Nephron (organoid): ENCODE data around the gene GLIPR1L2.
A peak's percentile ranks its signal among the peaks of the same experiment; 100 is the strongest.

ENCODE experiments used
- H3K27ac Mint-ChIP-seq, 3 experiments: 2 replicates each; pipeline ENCODE4 v1.8.0; 2020; ENCODE audit warnings: mixed read lengths in 3 of 3, mild to moderate bottlenecking in 2 of 3, moderate library complexity in 1 of 3
- H3K27me3 Mint-ChIP-seq: 2 replicates; pipeline ENCODE4 v1.8.0; 2021; ENCODE audit warnings: low read depth, mild to moderate bottlenecking, moderate library complexity, mixed read lengths
- H3K36me3 Mint-ChIP-seq: 2 replicates; pipeline ENCODE4 v1.8.0; 2020; ENCODE audit warnings: low read depth, mixed read lengths
- H3K4me1 Mint-ChIP-seq: 2 replicates; pipeline ENCODE4 v1.8.0; 2020; ENCODE audit warnings: mixed read lengths
- H3K4me3 Mint-ChIP-seq, 3 experiments: 2 replicates each; pipeline ENCODE4 v1.8.0; 2020; ENCODE audit warnings: mild to moderate bottlenecking in 3 of 3, mixed read lengths in 3 of 3, moderate library complexity in 2 of 3
- H3K9me3 Mint-ChIP-seq: 2 replicates; pipeline ENCODE4 v1.8.0; 2020; ENCODE audit warnings: mixed read lengths
- CTCF ChIP-seq, 3 experiments: fragments of 200-600 bp; sonication (generic); IDR thresholded peaks; one replicate each; pipeline ENCODE4 v1.5.0; 2021; ENCODE audit warnings: antibody characterized with exemption in 3 of 3; ENCODE audit not compliant: unreplicated experiment in 3 of 3

Gene GLIPR1L2

DNA sequence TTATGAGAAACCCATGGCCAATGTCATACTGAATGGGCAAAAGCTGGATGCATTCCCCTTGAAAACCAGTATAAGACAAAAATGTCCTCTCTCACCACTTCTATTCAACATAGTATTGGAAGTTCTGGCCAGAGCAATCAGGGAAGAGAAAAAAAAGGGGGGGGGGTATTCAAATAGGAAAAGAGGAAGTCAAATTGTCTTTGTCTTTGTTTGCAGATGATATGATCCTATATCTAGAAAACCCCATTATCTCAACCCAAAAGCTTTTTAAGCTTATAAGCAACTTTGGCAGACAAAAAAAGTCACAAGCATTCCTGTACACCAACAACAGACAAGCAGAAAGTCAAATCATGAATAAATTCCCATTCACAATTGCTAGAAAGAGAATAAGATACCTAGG, 36.9 kb upstream of the GLIPR1L2 start:
- no peak overlapping the region for H3K27ac Mint-ChIP-seq
- H3K4me3 Mint-ChIP-seq = no peak overlapping the region
- H3K27me3 Mint-ChIP-seq = no peaks in the 10 kb centered on the region
- no peaks in the 10 kb centered on the region for H3K4me1 Mint-ChIP-seq
- no peak for TF ChIP-seq CTCF (IDR thresholded peaks at IDR 0.05; ENCODE audit: unreplicated experiment in 3 of 3)
- H3K9me3 Mint-ChIP-seq = peaks cover 35% of the 10 kb centered on the region
- H3K36me3 Mint-ChIP-seq = peaks cover 7% of the 10 kb centered on the region

DNA sequence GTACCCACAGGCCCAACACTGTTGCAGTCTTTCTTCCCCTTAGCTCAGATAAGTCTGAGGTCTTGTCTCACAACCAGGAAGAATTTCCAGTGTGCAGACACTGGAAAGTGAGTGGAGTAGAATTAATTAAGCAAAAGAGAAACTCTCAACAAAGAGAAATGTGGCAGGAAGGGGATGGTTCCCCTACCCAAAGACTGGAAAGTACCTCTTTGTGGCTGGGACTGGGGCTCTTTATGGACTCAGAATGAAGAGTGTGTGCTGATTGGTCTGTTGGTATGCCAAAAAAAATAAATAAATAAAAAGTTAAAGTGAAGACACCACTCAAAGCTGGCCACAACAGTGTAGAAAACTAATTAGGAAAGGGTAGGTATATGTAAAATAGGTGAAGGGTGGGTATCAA, 30.0 kb upstream of the GLIPR1L2 start:
- no peak for TF ChIP-seq CTCF (IDR thresholded peaks at IDR 0.05; ENCODE audit: unreplicated experiment in 3 of 3)
- no peak overlapping the region for H3K27ac Mint-ChIP-seq
- no peak overlapping the region for H3K4me3 Mint-ChIP-seq
- H3K27me3 Mint-ChIP-seq = no peaks in the 10 kb centered on the region
- no peaks in the 10 kb centered on the region for H3K4me1 Mint-ChIP-seq
- no peaks in the 10 kb centered on the region for H3K36me3 Mint-ChIP-seq
- H3K9me3 Mint-ChIP-seq = no peaks in the 10 kb centered on the region

- no peaks in the 10 kb centered on the region for H3K27me3 Mint-ChIP-seq
- H3K9me3 Mint-ChIP-seq = no peaks in the 10 kb centered on the region
- no peaks in the 10 kb centered on the region for H3K4me1 Mint-ChIP-seq
- no peak for TF ChIP-seq CTCF (IDR thresholded peaks at IDR 0.05; ENCODE audit: unreplicated experiment in 3 of 3)
- H3K27ac Mint-ChIP-seq = no peak overlapping the region
- no peak overlapping the region for H3K4me3 Mint-ChIP-seq
- H3K36me3 Mint-ChIP-seq = no peaks in the 10 kb centered on the region
Observed at GRCh38 chr12:75361408-75361807, 29.5 kb upstream of the GLIPR1L2 start.

- no peak for TF ChIP-seq CTCF (IDR thresholded peaks at IDR 0.05; ENCODE audit: unreplicated experiment in 3 of 3)
- Mint-ChIP-seq H3K27ac (no peak overlapping the region), H3K4me3 (no peak overlapping the region), H3K4me1 (no peaks in the 10 kb centered on the region), H3K36me3 (no peaks in the 10 kb centered on the region), H3K9me3 (no peaks in the 10 kb centered on the region), H3K27me3 (no peaks in the 10 kb centered on the region)
Observed at GRCh38 chr12:75364919-75365318, 26.0 kb upstream of the GLIPR1L2 start.

GRCh38 chr12:75366629-75367028, 24.3 kb upstream of the GLIPR1L2 start:
- H3K9me3 Mint-ChIP-seq = no peaks in the 10 kb centered on the region
- no peaks in the 10 kb centered on the region for H3K27me3 Mint-ChIP-seq
- no peaks in the 10 kb centered on the region for H3K4me1 Mint-ChIP-seq
- H3K36me3 Mint-ChIP-seq = no peaks in the 10 kb centered on the region
- H3K4me3 Mint-ChIP-seq = no peak overlapping the region
- no peak for TF ChIP-seq CTCF (IDR thresholded peaks at IDR 0.05; ENCODE audit: unreplicated experiment in 3 of 3)
- peak overlapping the region in 1 of 3 experiments; percentile 0 for H3K27ac Mint-ChIP-seq

DNA sequence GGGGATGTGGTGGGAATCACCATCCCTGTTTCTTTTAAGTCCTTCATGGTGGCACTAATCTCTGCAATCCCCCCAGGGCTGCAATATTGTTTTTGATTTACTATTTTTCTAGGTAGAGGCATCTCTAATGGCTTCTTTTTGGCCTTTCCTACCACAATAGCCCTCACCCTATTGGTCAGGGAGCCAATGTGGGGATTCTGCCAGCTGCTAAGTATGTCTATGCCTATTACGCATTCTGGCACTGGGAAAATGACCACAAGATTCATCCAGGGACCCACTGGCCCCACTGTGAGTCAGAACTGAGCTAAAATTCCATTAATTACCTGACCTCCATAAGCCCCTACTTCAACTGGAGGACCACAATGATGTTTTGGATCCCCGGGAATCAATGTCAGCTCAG, 15.9 kb upstream of the GLIPR1L2 start:
- TF ChIP-seq CTCF (IDR thresholded peaks at IDR 0.05; ENCODE audit: unreplicated experiment in 3 of 3) = no peak
- no peaks in the 10 kb centered on the region for H3K36me3 Mint-ChIP-seq
- H3K4me3 Mint-ChIP-seq = no peak overlapping the region
- H3K4me1 Mint-ChIP-seq = no peaks in the 10 kb centered on the region
- no peak overlapping the region for H3K27ac Mint-ChIP-seq
- no peaks in the 10 kb centered on the region for H3K27me3 Mint-ChIP-seq
- peaks cover 7% of the 10 kb centered on the region for H3K9me3 Mint-ChIP-seq
